Nucleus accumbens (tissue), 56 donors: Measurements from ENCODE around the gene TMEM107.
A peak's percentile ranks its signal among the peaks of the same experiment; 100 is the strongest.

ENCODE experiments used
- DNase-seq, 56 donors: peaks; one replicate each; lab custom pipeline; 2025; lab: John Stamatoyannopoulos, UW

The TMEM107 gene

DNA sequence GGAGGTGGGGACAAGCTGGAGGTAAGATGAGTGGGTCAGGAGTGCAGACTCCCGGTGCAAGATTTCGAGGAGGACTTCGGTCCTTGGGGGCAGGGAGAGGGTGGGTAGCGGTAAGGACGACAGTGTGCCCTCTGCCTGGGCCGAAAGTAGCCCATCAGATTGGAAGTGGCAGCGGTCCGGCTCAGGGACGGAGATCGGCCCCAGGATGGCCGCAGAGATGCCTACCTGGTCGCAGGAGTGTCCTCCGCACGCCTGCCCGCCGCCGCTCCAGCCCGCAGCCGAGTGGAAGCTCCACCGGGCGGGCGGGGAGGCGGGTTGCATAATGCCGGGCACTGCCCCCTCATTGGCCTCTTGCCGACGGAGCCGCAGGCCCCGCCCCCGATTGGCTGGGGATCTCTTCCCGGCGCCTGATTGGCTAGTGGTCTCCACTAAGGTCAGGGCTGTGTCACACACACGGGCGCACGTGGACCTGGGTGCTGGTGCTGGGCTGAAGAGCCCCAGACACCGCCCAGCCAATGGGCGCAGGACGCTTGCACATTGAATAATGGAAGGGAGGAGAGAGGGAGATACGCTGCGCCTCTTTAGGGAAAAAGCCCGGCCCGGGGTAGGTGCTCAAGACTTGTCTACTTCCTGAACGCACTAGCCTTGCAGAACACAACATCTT, 23.9 kb downstream of the TMEM107 start, which contains the start of gene PER1:
Gene PER1 (minus strand): TSS at position 293 of the 664 bp plus-strand sequence. CDS start 1,698 bp downstream, outside the sequence.
- peak in 55 of 56 donors; percentile 54 to 98 (median 91) for DNase-seq

DNA sequence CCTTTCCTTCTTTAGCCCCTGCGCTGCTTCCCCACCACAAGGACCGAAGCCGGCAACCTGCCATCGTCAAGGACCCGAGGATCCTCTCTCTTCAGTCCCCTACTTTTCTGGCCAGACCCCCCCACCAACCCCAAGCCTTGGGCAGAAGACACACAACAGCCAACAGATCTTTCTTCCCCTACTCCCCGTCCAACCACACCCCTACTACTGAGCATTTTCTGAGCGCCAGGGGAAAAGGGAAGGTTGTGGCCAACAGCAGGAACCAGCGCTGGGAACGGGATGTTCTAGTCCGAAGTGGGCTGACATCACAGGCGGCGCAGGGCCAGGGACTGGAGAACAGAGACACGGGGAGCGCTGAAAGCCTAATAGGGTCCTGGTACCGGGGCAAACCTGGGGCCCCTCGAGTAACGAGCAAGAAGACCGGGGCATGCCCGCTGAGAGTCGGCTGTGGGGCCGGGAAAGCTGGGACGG, 24.5 kb downstream of the TMEM107 start:
- DNase-seq, result peak in 50 of 56 donors; percentile 19 to 83 (median 64)

DNA sequence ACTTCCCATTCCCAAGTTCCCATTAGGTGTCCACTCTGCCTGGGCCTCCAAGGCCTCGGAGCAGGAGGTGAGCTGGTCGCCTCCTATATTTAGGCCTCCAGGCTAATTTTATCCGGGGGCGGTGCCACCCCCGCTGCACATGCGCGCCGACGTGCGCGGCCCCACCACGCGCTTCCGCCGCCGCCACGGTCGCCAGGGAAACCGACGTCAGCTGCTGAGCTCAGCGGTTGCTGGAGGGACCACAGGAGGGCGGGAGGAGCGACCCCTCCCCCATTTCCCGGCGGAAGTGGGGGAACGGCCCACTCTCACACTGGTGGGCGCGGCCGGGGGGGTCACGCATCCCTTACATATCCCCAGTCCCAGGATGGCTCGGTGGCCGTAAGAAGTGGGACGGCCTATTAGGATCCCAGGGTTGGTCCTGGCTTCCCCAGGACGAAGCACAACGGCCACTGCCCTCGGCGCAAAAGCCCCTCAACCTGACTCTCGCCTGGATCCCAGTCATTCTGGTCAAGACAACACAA, 25.0 kb downstream of the TMEM107 start:
- peak in 55 of 56 donors; percentile 25 to 95 (median 80) for DNase-seq

DNA sequence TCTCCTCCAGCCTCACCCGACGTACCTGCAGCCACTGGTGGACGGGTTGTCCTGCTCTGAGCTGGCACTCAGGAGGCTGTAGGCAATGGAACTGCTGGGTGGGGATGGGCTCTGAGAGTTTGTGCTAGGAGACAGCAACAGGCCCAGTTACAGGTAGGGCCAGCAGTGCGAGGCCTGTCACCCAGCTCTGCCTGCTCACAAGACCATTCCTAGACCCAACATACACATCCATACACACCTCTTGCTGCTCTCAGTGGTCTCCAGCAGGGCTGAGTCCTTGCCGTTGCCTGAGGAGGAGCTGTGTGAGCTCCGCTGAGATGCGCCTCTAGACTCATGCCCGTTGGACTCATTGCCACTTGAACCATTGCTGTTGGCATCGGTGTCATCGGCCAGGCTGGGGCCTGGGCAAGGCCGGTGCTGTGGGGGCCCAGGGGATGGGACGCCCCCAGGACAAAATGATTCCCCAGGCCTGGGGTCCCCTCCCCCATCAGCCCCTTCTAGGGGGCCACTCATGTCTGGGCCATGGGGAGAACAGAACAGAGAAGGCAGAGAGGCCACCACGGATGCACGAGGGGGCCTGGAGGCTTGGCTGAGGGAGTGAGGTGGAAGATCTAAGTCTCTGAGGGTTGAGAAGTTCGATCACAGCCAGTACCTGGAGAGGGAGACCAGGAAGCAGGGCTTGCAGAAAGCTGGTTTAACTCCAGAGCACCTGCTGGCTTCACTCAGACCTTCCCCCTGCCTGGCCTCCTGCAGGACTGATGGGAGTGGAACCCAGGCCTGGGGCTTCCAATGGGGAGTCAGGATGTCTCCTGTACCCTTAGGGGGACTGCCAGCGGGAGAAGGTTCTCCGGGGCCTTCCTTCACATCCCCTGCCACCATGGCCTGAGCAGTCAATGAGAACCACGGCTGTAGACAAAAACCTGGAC, 25.7 kb downstream of the TMEM107 start:
- DNase-seq, result peak in 1 of 56 donors; percentile 56

DNA sequence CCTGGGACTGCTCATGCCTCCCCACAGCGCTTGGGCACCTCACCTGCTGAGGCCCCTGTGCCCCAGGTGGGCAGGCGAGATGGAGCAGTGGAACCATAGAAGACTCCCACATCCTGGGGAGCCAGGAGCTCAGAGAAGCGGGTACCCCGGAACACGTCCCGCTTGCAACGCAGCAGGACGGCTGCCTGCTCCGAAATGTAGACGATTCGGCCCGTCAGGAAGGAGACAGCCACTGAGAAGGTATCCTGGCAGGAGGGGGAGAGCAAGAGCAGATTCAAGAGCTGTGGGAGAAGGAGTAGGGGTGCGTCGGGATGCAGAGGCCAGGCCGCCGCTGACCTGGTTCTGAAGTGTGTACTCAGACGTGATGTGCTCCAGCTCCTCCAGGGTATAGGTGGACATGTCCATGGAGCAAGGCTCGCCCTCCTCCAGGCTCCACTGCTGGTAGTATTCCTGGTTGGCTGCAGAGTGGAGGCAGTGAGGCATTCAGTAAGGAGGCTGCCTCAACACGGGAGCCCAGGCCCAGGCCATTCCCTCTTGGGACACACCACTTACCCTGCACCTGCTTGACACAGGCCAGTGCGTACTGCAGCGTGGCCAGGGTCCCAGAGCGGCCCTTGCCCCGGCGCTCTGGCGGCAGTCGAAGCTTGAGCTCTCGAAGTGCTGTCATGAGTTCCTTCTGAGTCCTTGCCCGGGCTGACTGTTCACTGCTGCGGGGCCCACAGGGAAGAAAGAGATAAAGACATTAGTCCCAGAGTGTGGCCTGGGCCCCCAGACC, 26.6 kb downstream of the TMEM107 start:
- DNase-seq, result no peak

DNA sequence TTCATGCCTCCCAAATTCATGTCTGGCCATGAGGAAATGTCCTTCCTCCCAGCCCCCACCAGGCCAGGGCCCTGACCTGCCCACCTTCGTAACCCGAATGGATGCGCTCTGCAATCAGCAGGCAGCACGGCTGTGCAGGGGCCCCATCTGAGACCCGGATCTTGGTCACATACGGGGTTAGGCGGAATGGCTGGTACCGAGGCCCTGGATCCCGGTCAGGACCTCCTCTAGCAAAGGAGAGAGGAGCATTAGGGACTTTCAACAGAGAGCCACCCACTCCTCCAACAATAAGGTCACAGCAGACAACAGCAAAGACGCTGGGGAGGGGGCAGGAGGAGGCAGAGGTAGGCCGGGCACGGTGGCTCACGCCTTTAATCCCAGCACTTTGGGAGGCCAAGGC, 27.6 kb downstream of the TMEM107 start:
- DNase-seq, result no peak

DNA sequence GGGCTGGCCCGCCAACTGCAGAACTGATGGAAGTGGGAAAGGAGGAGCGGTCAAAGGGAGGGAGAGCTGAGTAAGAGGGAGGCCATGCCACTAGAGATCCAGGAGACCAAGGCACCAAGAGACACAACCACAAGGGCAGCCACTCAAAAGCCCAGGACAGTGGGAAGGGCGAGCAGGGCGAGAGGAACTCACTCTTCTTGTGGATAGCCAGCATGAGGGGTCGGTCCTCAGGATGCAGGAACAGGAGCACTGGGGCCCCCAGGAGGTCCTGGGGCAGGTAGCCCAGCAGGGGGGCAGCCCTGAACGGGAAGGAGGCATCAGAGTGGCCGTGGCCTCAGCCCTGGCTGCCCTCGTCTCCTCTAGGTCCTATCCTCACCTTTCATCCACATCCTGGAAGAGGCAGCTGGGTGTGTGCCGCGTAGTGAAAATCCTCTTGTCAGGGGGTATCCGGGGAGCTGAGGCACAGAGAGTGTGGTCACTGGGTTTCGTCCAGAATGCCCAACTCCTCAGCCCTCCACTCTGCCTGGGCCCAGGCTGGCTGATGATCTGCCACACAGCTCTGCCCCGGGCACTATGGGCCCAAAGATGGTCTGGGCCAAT, 28.3 kb downstream of the TMEM107 start:
- no peak for DNase-seq

DNA sequence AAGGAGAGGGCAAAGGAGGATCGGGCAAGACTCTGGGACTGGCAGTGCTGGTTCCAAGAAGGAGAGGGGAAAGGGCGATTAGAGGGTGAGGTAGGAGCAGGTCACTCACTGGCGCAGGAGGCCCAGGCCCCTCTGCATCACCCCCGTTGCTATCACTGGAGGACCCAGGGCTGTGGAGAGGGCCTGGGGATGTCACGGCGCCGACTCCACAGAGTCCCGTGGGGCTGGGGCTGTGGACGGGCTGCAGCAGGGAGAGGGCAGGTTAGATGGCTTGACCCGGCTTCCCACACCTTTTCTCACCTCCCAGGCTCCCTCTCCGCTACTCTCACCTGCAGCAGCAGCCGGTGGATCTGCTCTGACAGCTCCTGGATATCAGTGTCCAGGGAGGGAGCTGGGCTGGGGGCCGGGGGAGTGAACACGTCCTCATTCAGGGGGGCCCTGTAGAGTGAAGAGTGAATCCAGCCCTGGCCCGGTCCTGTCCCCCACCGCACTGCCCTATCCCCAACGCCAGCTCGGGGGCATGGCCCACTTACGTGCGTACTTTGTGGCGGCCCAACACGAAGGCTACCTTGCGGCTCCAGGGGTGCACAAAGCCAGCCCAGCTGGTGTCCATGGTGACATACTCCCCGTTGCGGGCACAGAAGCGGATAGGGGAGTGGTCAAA, 28.9 kb downstream of the TMEM107 start:
- DNase-seq, result no peak

DNA sequence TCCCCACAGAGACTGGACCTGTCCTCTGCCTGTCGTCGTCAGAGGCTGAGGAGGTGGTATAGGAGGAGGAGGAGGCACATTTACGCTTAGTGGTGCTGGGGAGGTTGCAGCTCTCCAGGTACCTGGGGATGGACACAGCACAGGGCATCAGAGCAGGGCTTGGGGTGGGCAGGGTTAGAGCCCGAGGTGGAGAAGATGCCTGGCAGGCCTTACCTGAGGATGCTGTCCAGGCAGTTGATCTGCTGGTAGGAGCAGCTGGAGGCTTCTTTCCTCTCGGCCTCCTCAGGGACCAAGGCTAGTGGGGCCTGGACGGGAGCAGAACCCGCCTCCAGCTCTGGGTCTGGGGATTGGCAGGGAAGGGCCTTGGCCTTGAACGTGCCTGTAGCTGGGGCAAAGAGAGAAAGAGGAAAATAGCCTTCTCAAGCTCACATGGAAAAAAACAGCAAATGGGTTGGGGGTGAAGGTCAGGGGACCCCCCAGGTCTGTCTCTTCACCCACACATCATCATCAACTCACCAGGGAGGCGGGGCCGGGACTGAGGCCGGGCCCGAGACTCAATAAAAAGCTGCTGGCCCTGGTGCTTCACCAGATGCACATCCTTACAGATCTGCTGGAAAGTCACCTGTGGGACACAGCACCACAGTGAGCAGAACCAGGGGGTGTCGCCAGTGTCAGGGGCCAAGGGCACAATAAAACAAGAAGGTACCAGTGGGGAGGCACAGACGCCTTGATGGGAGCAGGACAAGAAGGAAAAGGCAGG, 29.6 kb downstream of the TMEM107 start:
- DNase-seq, result no peak

DNA sequence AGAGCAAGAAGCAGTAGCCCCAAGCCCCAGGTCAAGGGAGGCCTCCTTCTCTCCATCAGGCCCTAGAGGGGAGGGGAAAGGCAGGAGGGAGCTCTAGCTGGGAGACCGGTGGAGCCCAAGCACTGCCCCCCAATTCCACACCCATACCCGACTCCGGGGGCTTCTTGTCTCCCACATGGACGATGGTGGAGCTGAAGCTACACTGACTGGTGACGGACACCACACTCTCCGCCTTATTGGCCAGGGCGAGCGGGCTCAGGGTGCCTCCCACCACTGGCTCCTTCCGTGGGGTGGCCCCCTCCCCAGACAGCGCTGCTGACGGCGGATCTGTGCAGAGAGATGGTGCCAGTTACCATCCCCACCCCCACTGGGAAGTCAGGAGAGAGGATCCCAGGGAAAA, 30.4 kb downstream of the TMEM107 start:
- no peak for DNase-seq

DNA sequence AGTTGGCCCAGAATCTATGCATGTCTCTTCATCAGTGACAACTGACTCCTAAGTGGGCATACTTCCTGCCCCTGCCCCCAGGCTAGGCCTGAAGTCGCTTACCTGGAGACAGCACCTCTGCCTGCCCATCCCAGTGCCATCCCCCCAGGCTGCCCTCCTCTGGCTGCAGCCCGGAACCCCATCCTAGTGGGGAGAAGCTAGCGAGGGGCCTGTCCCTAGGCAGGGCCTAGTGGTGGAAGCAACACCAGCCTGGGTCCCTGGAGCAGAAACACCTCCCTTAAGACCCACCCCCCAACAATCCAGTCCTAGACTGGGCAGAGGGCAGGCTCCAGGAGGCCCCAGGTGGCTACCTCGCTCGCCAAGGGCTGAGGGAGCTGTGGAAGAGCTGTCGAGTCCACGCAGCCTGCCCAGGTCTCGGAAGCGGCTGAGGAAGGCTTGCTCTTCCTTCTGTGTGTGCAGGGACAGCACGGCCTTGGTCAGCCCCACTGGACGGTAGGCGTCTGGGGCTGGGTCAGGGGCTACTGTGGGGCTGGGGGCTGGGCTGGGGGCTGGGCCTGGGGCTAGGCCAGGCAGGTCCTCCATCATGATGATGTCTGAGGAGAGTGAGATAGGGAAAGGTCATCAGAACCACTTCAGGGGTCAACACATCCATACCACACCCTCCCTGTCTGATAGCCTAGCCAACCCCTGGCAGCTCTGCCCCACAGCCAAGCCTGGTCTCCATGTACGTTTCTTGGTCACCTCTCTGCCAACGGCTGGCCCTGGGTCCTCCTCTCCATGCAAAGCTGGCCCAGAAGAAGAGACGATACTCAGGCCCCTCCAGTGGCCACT, 31.6 kb downstream of the TMEM107 start:
- DNase-seq, result no peak

DNA sequence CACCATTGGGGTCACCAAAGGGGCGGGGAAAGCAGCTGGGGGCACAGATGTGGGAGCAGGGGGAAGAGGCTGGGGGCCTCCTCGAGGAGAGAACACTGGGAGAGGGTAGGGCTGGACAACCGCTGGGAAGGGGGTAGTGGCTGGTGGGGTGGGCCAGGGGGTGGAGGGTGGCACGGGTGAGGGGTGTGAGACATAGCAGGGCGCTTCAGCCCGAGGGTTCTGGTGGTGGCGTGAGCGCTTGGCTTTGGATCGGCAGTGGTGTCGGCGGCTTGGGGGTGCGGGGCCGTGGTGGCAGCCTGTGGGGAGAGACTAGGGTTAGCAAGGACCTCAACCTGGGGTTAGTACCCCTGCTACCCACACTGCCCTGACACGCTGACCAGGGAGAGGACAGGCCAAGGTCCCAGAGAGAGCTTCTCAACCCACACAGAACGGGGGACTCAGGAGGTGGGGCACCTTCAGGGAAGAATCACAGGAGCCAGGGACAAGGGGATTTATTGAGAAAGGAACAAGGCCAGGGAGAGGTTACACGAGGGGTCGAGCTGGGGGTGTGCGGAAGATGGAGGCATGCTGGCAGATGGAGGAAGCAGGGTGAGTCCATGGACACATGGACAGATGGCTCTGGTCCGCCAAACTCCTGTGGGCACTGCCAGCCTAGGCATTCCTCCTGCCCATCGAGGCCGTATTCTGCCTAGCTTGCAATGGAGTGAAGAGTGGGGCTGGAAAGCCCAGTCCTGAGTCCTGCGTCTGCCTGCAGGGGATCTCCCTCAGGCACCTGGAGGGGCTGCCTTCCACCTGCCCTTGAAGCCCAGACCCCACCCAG, 32.4 kb downstream of the TMEM107 start:
- no peak for DNase-seq

DNA sequence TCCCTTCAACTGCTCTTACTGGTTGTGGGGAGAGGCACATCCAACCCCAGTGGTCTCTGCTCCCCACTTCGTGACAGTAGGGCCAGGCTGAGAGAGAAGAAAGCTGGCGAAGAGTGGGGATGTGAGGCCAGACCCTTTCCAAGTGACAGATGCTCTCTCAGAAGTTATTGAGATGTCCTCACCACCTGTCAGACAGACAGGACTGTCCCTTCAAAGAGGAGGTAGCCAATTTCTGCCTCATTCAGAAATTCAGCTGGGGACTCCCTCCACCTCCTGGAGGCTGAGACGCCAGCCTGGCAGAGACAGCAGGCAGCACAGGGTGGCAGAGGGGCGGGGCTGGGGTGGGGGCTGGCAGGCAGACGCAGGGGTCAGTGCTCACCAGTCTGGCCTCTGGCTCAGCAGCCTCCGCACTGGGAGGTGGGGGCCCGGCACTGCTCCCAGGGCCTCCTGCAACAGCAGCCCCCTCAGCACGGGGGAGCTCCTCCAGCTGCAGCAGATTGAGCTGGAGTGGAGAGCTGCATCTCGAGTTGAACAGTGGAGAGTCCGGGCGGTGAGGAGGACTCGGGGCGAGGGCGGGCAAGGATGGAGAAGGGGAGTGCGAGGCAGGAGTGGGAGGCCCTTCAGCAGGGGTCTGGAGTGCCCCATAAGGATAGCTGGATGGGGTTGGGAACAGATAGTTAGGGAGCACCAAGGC, 33.1 kb downstream of the TMEM107 start:
- DNase-seq, result no peak

DNA sequence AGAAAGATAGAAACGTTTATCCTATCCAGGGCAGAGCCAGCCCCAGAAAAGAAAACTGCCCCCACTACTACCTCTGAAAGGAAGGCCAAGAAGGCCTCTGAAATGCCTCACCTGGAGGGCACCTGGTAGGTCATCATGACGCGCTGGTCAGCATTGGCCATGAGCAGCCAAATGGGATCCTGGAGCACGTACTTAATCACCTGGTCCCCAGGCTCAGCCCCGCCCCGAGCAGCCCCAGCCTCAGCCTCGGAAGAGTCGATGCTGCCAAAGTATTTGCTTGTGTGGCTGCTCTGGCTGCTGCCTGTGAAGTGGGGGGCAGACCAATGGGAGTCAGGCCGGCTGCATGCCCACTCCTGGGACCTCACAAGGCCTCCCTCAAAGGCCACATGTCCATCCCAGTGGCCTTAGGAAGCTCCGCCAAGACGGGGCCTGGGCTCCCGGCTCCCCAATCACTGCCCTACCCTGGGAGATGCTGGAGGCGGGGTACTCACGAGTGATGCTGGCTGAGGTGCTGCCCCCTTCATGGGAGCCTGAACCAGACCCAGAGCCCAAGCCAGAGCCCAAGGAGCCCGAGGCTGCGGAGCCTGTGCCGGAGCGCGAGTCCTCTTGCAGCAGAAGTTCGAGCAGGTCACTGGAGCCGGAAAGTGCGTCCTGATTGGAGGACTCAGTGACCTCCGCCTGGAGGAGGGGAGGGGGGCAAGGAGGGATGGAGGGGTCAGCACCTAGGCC, 33.9 kb downstream of the TMEM107 start:
- no peak for DNase-seq

DNA sequence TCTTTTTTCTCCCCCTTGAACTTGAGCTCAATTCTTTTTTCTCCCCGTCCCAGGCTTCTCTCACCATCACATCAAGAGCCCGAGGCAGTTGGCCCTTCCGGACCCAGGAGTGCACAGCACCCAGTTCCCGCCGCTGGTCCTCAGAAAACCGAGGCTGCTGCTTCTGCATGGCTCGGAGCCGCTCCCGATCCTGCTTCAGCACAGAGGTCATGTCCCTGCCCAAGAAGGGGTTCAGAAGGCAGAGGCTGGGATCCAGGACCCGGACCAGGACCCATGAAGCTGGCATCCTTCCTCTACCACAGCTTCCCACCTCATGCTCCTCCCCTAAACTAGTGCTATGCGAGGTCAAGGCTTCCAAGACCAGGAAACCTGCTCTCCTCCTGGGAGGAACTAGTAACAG, 34.4 kb downstream of the TMEM107 start:
- DNase-seq, result no peak

DNA sequence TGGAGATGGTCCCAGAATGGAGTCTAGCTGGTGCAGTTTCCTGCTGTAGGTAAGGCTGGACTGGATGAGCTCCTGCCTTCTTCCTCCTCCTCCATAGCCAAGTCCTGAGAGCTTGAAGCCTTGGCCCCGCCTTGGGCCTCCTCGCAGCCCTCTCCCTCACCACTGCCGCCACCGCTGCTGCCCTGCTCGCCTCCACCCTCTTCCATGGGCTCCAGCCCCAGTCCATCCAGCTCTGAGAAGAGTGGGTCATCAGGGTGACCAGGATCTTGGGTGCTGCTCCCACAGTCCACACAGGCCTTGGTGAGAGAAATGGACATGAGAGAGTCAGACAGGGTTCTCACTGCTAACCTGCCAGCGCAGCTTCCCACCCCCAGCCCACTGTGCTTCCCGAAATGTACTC, 35.1 kb downstream of the TMEM107 start:
- DNase-seq, result no peak
